Loucy (cell line): Measurements from ENCODE around the gene MRPS15.

Source experiments
- H2AFZ ChIP-seq: fragments of 200-600 bp; sonication (generic); 2 replicates; pipeline ENCODE4 v1.6.0; 2016; ENCODE audit warnings: antibody characterized with exemption, mild to moderate bottlenecking, low read length, moderate library complexity
- H3F3A ChIP-seq: fragments of 200-600 bp; 2 replicates; pipeline ENCODE4 v1.6.0; 2016; ENCODE audit warnings: antibody characterized with exemption, low read depth, mild to moderate bottlenecking
- H3K27me3 ChIP-seq: fragments of 200-600 bp; sonication (generic); 2 replicates; pipeline ENCODE4 v1.6.1; 2014; ENCODE audit warnings: low read length, mild to moderate bottlenecking; ENCODE audit not compliant: insufficient read depth, poor library complexity, severe bottlenecking
- H3K36me3 ChIP-seq: fragments of 200-600 bp; sonication (generic); 2 replicates; pipeline ENCODE4 v1.6.1; 2016; ENCODE audit warnings: low read length; ENCODE audit not compliant: insufficient read depth
- H3K4me1 ChIP-seq: fragments of 200-600 bp; sonication (generic); 2 replicates; pipeline ENCODE4 v1.5.1; 2014; ENCODE audit warnings: low read length, mild to moderate bottlenecking; ENCODE audit not compliant: insufficient read depth, poor library complexity, severe bottlenecking
- H3K4me2 ChIP-seq: fragments of 200-600 bp; sonication (generic); 2 replicates; pipeline ENCODE4 v1.6.0; 2014; ENCODE audit warnings: antibody characterized with exemption, low read length, low read depth, mild to moderate bottlenecking; ENCODE audit not compliant: poor library complexity, severe bottlenecking
- H3K4me3 ChIP-seq: fragments of 200-600 bp; sonication (generic); 2 replicates; pipeline ENCODE4 v1.5.1; 2014; ENCODE audit warnings: low read length, mild to moderate bottlenecking, mixed read lengths; ENCODE audit not compliant: poor library complexity, severe bottlenecking
- H3K79me2 ChIP-seq: fragments of 200-600 bp; sonication (generic); 2 replicates; pipeline ENCODE4 v1.6.1; 2014; ENCODE audit warnings: low read length; ENCODE audit not compliant: insufficient read depth
- H3K9ac ChIP-seq: fragments of 200-600 bp; sonication (generic); 2 replicates; pipeline ENCODE4 v1.6.0; 2014; ENCODE audit warnings: mild to moderate bottlenecking, low read depth, low read length, moderate library complexity; ENCODE audit not compliant: poor library complexity, severe bottlenecking
- H3K9me2 ChIP-seq: fragments of 200-600 bp; sonication (generic); replicated peaks from 2 replicates; pipeline ENCODE4 v1.6.1; 2016; ENCODE audit warnings: low read depth, low read length, mixed read lengths
- H3K9me3 ChIP-seq: fragments of 200-600 bp; sonication (generic); 2 replicates; pipeline ENCODE4 v1.6.1; 2014; ENCODE audit warnings: mild to moderate bottlenecking, antibody characterized with exemption, low read length, low read depth; ENCODE audit not compliant: insufficient read depth
- H4K20me1 ChIP-seq: fragments of 200-600 bp; sonication (generic); 2 replicates; pipeline ENCODE4 v1.6.0; 2014; ENCODE audit warnings: antibody characterized with exemption, low read length, mild to moderate bottlenecking; ENCODE audit not compliant: insufficient read depth, poor library complexity, severe bottlenecking
- CTCF ChIP-seq: fragments of 200-600 bp; sonication (generic); conservative IDR thresholded peaks from 2 replicates; pipeline ENCODE4 v1.5.1; 2014; ENCODE audit warnings: mild to moderate bottlenecking, antibody characterized with exemption, low read length
- EZH2phosphoT487 ChIP-seq: fragments of 200-600 bp; IDR thresholded peaks from 2 replicates; pipeline ENCODE4 v1.6.1; 2018; ENCODE audit warnings: antibody characterized with exemption, mild to moderate bottlenecking, moderate library complexity, borderline replicate concordance

Gene MRPS15

DNA sequence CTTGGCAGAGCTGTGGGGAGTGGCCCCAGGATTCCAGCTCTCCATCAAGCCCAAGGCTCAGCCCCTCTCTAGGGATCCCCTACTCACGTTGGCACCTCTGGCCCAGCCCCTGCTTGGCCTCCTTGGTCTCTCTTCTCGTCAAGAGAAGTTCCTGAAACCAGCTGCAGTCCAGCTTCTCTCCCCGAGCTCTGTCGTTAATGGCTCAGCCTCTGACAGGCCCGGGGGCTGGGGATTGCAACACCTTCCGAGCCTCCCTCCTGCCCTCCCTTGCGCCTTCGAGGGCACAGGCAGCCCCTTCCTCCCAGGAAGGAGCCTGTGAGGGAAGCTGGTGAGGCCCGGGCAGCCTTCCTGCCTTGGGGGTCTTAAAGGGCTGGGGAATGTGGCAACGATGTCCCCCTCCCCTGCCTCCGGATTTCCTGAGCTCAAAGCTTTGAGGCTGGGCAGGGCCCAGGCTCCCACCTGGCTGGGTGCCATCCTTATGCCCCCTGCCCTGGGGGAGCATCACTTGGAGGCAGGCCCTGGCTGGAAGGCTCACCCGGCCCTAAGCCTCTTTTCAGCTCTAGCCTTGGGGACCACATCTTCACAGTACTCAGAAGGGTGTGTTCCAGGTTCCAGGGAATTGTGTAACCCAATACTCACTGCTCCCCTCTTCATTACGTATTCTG, 18.7 kb upstream of the MRPS15 start, which contains the start of gene CSF3R:
Gene CSF3R (minus strand): TSS at position 190 of the 665 bp plus-strand sequence. CDS start 3,417 bp downstream, outside the sequence.
- Histone ChIP-seq H4K20me1 (no peaks in the 10 kb centered on the region), H2AFZ (no peak within 1 kb of the TSS), H3F3A (no peaks in the 10 kb centered on the region), H3K27me3 (no peaks in the 10 kb centered on the region), H3K4me2 (no peak within 1 kb of the TSS), H3K36me3 (no peaks in the 10 kb centered on the region), H3K9me3 (no peaks in the 10 kb centered on the region), H3K4me3 (no peak within 1 kb of the TSS), H3K79me2 (no peaks in the 10 kb centered on the region), H3K9ac (no peak within 1 kb of the TSS), H3K4me1 (no peaks in the 10 kb centered on the region), H3K9me2 (no peaks in the 10 kb centered on the region)
- no peak for TF ChIP-seq CTCF
- no peak for TF ChIP-seq EZH2phosphoT487

DNA sequence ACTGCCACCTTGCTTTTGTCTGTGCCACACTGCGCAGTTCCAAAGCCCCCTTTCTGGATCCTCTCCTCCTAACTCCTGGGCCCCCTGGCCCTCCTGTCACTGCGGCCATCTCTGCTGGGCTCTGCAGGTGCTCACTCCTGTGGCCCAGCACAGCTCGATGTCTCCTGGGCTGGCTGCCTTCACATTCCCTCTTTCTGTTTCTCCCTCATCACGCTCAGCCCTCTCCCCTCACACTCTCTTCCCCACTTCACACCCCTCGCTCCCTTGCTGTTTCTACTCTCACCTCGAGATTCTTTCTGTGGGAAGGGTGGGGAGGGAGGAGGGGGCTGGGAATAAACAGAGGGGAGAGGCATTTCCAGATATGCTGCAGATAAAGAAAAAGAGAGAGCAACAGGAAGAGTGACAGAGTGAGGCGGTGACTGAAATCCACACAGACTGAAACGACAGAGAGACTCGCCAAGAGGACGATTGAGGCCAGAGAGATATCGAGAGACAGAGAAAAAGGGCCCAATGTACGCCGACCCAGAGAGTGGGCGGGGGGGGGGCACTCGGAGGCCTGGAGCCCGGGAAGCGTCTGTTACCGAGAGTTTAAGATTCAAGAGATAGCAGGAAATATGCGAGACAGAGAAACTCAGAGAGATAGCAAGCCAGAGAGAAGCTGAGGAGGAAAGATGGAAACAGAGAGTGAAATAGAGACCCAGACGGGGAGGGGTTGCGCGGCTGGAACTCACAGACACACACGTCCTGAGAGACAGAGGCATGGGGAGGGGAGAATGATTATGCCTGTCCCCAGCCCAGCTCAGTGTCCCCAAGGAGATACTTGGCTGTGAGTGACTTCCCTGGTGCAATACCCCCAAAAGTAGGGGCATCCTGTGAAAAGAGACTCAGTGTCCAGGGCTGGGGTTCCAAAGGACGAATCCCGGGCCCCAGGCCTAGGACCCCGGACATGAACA, 17.9 kb upstream of the MRPS15 start:
- H3K27me3 ChIP-seq = no peaks in the 10 kb centered on the region
- H3K4me3 ChIP-seq = no peak overlapping the region
- no peak overlapping the region for H3K4me2 ChIP-seq
- H3K79me2 ChIP-seq = no peaks in the 10 kb centered on the region
- H3F3A ChIP-seq = no peaks in the 10 kb centered on the region
- H3K9ac ChIP-seq = no peak overlapping the region
- no peak overlapping the region for H2AFZ ChIP-seq
- H3K4me1 ChIP-seq = no peaks in the 10 kb centered on the region
- no peaks in the 10 kb centered on the region for H3K36me3 ChIP-seq
- H4K20me1 ChIP-seq = no peaks in the 10 kb centered on the region
- no peaks in the 10 kb centered on the region for H3K9me2 ChIP-seq
- TF ChIP-seq CTCF = no peak
- TF ChIP-seq EZH2phosphoT487 = no peak
- no peaks in the 10 kb centered on the region for H3K9me3 ChIP-seq

- Histone ChIP-seq H3K9me2 (no peaks in the 10 kb centered on the region), H3K4me2 (no peak overlapping the region), H3K4me1 (no peaks in the 10 kb centered on the region), H3K27me3 (no peaks in the 10 kb centered on the region), H4K20me1 (no peaks in the 10 kb centered on the region), H3K4me3 (no peak overlapping the region), H3K36me3 (no peaks in the 10 kb centered on the region), H3F3A (no peaks in the 10 kb centered on the region), H3K9me3 (no peaks in the 10 kb centered on the region), H2AFZ (no peak overlapping the region), H3K79me2 (no peaks in the 10 kb centered on the region), H3K9ac (no peak overlapping the region)
- TF ChIP-seq EZH2phosphoT487 (no peak), CTCF (no peak)
Measured at GRCh38 chr1:36481091-36481490, 16.9 kb upstream of the MRPS15 start.
